SKM-1 (cell line): ENCODE results near the gene TCFL5.

Experiments
- DNase-seq: peaks from one replicate; lab custom pipeline; 2025; ENCODE audit not compliant: unreplicated experiment; lab: John Stamatoyannopoulos, UW

The TCFL5 gene

DNA sequence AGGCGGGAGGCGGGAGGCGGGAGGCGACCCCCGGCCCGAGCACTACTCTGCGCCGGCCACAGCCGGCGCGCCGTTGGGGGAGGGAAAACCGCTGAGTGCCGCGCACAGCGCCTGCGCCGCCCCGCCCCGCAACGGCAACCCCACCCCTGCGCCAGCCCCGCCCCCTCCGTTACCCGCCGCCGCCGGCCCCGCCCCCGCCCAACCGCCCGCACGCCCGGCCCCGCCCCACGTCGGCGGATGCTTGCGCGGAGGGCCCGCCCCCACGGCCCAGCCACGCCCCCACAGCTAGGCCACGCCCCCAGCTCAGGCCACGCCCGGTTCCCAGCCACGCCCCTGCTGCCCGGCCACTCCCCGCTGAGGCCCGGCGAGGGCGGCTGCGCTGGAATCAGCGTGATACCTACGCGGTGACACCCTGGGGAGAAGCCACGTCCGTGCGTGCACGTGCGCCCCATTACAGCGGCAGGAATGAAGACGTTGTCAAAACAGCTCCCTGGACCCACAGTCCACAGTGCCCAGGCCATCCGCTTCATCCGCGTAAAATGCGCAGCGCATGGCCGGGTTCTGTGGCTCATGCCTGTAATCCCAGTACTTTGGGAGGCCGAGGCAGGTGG is at the start of gene TCFL5:
TSS of gene TCFL5 (minus strand) at position 97 of the 611 bp plus-strand sequence. CDS start 152 bp downstream, outside the sequence.
- peak; percentile 60 for DNase-seq

DNA sequence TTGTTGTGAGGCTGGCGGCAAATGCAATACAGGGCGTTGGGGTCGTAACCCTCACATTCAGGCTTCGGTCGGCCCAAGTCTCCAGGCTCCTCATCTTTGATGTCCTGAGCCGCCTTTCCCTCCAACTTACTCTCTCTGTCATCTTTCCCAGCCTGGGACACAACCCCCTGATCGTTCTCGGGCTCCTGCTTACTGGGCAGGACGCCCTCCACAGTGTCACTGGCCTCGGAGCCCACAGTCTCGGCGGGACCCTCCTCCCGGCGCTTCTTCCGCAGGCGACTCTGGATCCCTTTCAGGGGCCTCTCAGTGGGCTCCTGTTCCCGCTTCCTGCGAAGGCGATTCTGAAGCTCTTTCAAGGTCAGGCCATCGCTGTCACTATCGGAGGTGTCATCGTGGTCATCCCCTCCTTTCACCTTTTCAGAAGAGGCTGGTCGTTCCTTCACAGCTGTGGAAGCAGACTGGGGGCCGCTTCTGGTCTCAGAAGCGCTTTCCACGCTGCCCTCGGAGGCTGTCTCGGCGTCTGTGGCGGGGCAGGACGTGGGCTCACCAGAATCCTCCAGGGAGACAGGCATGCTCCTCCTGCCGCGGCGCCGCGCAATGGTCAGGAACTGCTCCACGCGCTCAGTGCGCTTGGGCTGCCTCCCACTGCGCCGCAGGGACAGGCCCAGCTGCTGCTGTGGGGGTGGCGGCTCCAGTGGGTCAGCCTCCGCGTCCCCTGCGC is 49.3 kb upstream of the TCFL5 start:
- no peak for DNase-seq

DNA sequence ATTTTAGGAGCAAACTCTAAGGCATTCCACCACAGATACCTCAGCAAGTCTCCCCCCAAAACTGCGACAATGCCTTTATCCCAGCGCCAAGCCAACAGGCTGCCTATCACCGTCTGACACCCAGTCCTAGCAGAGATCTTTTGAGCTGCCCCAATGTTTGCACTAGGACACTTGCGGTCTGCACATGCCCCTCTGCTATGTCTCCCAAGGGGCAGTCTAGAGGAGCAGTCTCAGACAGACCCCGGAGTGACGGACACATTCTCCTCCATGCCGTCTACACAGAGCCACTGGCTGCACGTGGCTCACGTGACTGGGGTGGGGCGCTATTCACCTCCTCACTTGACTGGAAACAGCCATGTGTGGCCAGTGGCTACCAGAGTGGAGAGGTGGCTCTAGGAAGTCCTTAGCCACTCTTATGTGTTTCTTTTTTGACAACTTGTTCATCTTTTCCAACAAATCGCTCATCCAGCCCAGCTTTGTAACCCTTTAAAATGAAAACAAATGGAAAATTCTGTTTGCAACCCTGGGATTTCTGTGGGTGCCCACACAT is 48.7 kb upstream of the TCFL5 start:
- DNase-seq, result no peak

- DNase-seq, result no peak
Measured at GRCh38 chr20:62908971-62909791, 47.6 kb upstream of the TCFL5 start.

DNA sequence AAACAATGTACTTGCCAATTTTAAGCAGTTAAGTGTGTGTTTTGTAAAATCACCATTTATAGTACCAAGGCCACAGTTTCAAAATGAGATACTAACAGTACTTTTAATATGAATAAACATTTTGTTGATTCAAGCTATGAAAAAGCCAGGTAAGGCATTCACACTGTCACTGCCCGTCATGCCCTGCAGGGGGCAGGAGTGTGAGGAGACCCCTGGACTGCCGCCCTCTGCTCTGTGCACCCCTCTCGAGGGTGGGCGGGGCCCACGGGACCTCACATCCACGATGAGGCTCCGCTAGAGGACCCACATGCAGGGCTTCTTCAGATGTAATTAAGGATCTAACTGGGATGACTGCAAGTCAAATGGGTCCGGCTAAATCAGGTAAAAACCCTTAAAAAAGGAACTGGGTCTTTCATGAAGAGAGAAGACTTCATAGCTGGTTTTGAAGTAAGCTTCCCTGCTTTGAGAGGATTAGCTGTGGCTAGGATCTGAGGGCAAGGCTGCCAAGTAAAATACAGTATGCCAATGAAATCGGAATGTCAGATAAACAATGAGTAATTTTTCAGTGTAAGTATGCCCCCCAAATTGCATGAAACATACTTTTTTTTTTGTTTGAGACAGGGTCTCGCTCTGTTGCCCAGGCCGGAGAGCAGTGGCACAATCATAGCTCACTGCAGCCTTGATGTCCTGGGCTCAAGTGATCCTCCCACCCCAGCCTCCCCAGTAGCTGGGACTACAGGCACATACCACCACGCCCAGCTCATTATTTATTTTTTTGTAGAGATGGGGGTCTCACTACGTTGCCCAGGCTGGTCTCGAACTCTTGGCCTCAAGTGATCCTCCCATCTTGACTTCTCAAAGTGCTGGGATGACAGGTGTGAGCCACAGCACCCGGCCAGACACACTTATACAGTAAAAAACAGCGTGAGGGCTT is 46.0 kb upstream of the TCFL5 start:
- no peak for DNase-seq

GRCh38 chr20:62906647-62907375 is 45.2 kb upstream of the TCFL5 start:
- no peak for DNase-seq

DNA sequence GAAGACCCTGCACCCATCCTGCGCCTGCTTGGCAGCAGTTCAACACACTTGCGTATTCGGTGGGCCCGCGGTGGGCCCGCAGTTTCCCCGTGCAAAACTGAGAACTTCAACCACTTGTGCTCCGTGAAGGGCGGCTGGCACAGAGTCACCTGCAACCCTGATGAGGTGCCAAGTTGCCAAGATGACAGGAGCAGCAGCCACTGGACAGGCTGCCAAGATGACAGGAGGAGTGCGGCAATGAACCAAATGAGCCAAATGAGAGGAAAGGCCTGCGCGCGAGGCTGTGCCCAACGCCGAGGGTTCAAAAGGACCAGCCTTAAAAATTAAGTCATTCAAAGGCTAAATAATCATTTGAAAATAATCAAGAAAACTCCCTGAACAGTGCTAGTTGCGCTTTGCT is 44.6 kb upstream of the TCFL5 start:
- no peak for DNase-seq

GRCh38 chr20:62905536-62906117 is 44.0 kb upstream of the TCFL5 start:
- no peak for DNase-seq

- no peak for DNase-seq
Measured at GRCh38 chr20:62902926-62903615, 41.4 kb upstream of the TCFL5 start.

GRCh38 chr20:62901891-62902290 is 40.3 kb upstream of the TCFL5 start:
- no peak for DNase-seq

GRCh38 chr20:62900692-62901584 is 39.3 kb upstream of the TCFL5 start:
- DNase-seq, result no peak

- peak; percentile 37 for DNase-seq
Measured at GRCh38 chr20:62900052-62900691, 38.5 kb upstream of the TCFL5 start.

DNA sequence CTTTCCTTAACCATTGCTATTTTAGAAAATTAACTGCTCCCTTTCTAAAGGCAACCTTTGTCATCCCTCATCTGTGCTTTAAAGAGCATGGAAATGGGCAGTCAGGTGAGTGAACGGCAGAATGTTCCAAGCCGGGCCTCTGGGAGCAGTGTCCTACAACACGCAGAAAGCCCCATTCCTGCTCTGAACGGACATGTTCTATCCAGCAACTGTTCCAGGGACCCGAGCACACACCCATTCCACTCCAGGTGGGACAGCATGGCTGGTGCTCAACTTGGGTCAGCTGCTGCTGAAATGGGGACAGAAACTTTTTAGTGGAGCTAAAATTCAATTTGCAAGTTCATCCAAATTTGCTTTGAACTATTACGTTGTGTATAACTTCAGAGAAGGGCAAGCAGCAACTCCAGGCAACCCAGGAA is 38.0 kb upstream of the TCFL5 start:
- DNase-seq, result no peak

- DNase-seq, result no peak
Measured at GRCh38 chr20:62898970-62899632, 37.5 kb upstream of the TCFL5 start.

GRCh38 chr20:62898093-62898964 is 36.7 kb upstream of the TCFL5 start:
- no peak for DNase-seq

- DNase-seq, result no peak
Measured at GRCh38 chr20:62897666-62898065, 36.0 kb upstream of the TCFL5 start.
